NB4 (cell line): ENCODE results near the gene CLDN11.

Source experiments
- POLR2A ChIP-seq: IDR thresholded peaks from 2 replicates; pipeline ENCODE4 v1.6.1; 2011; ENCODE audit warnings: mild to moderate bottlenecking; ENCODE audit not compliant: insufficient read length; ENCODE audit errors: extremely low read depth
- TF ChIP-seq, protein P1 (sequence below): IDR thresholded peaks from one replicate; pipeline ENCODE4 v1.5.1; 2012; ENCODE audit warnings: low read depth, low read length

DNA sequence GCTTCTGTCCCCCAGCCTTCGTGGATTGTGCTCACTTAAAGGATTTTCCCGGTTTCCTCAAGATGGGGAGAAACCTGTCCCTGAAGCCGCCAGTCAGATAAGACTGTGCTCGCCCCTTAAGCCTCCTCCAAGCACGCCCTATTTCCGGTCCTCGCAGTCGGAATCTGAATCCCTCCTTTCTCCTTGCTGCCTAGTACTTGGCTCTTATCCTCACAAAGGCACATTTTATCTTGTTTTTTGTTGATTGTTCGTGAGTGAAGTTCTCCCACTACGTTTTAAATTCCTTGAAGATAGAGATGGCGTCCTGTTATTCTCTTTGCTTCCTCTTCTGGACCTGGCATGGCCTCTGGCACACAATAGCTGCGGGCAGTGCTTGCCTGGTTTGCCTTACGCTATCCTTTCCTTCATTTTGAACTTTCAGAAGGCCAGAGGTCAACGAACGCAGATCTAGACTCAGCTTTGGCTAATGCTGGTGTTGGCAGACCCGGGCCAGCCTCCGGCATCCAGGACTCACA, 1.7 kb downstream of the CLDN11 start:
- TF ChIP-seq, protein P1, sequence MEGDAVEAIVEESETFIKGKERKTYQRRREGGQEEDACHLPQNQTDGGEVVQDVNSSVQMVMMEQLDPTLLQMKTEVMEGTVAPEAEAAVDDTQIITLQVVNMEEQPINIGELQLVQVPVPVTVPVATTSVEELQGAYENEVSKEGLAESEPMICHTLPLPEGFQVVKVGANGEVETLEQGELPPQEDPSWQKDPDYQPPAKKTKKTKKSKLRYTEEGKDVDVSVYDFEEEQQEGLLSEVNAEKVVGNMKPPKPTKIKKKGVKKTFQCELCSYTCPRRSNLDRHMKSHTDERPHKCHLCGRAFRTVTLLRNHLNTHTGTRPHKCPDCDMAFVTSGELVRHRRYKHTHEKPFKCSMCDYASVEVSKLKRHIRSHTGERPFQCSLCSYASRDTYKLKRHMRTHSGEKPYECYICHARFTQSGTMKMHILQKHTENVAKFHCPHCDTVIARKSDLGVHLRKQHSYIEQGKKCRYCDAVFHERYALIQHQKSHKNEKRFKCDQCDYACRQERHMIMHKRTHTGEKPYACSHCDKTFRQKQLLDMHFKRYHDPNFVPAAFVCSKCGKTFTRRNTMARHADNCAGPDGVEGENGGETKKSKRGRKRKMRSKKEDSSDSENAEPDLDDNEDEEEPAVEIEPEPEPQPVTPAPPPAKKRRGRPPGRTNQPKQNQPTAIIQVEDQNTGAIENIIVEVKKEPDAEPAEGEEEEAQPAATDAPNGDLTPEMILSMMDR, result no peak
- no peak for TF ChIP-seq POLR2A
